GM18511 (cell line): ENCODE measurements around the gene UFSP2.
A peak's percentile ranks its signal among the peaks of the same experiment; 100 is the strongest.

Experiments
- ATAC-seq: cut with Tn5 transposase; IDR thresholded peaks from one replicate; pipeline ENCODE4 v1.9.1; 2021; ENCODE audit warnings: mild to moderate bottlenecking, moderate library complexity; ENCODE audit not compliant: unreplicated experiment

Gene UFSP2, protein sequence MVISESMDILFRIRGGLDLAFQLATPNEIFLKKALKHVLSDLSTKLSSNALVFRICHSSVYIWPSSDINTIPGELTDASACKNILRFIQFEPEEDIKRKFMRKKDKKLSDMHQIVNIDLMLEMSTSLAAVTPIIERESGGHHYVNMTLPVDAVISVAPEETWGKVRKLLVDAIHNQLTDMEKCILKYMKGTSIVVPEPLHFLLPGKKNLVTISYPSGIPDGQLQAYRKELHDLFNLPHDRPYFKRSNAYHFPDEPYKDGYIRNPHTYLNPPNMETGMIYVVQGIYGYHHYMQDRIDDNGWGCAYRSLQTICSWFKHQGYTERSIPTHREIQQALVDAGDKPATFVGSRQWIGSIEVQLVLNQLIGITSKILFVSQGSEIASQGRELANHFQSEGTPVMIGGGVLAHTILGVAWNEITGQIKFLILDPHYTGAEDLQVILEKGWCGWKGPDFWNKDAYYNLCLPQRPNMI

DNA sequence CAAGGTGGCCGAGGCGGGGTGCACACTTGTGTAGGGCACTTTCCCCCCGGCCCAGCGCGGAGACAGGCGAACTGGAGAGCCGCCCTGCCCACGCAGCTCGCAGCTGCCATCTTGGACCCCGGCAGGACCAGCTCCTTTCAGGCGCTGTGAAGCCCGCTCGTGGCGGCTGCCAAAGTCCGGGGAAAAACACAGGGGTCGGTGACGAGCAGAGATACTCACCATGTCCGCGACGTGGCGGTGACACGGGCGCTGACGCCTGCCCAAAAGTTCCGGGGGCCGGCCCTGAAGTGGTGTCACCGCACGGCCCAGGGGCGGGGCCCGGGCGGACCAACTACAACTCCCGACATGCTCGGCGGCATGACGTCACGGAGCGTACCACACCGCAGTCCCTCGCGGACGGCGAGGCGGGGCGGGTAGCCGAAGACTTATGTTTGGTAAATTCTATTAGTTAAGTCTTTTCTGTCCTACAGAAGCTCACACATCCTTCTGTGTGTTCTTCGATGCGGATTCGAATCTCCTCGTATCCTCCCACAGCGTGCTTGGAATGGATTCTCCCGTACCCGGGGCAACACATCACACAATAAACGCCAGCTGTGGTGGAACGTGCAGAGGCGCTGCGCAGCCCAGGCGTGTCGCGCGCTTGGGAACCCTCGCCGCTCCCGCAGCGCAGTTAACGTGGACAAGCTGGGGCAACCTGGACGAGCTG is at the start of gene UFSP2:
TSS of gene UFSP2 (minus strand) at position 318 of the 706 bp plus-strand sequence. CDS start at position 222, 96 bp downstream.
- ATAC-seq = peak; percentile 93

DNA sequence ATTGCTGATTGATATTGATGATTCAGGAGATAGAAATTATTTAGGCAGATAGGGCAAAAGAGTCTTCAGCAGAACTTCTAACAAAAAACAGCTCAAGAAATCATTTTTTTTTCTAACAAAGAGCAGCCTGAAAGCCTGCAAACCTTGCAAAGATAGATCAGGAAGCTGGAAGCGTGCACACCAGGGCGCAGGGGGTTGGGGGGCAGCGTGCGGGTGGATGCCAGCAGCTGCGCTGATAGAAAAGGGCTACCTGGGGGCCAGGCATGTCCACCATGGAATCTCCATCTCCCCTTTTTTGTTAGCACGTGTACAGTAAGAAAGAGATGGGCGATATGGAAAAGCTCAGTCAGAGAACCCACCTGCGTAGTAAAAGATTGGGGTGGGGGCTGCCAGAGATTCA is 47.5 kb upstream of the UFSP2 start:
- no peak for ATAC-seq

DNA sequence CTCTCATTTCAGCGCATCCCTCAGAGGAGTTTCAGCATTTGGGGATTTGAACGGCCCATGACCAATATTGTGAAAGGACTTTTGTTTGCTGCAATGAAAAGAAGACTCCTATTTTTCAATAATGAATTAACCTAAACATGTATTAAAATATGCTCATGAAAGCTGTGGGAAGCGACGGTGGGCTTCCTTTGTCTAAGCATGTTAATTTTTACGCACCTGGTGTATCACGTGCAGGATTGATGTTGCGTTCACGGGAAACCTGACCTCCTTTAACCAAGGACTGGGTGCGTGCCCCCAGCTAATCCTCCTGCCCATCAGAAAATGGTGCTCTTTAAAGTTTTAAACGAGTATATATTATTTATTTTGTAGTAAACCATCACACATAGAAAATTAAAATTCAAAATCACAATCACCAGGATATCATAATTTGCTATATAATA is 46.4 kb upstream of the UFSP2 start:
- peak; percentile 29 for ATAC-seq

DNA sequence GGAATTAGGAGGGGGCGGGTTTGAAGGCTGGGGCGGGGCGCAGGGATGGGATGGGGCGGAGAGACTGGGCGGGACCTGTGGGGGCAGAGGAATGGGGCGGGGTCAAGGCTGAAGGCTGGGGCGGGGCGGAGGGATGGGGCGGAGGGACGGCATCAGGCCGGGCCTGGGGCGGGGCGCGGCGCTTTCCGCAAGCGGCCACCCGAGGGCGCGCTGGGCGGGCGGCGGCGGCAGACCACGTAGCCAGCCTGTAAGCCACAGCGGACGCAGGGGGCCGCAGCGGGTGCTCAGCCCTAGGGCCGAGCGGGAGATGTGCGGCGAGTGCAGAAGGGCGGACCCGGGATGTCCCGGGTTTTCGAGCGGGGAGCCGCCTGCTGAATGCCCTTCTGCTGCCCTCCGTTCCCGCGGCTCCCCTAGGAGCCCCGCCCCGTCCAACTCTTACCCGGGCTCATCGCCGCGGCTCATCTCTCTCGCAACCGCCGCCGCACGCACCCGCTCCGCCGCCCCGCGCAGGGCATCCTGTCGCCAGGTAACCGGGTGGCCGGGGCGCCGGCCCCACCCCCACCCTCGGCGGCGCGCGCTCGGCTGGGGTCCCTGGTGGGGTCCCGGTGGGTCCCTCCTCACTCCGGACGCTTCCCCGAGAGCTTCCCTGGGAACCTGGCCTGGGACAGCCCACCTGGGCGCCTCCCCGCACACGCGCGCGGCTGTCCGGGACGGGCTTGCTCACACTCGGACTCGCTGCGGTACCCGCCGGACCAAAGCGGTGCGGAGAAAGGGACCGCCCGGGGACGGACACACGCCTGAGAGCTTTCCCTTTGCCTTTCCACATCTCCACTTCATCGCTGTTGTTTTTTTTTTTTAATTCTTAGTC is 45.7 kb upstream of the UFSP2 start, which contains the start of gene CCDC110:
TSS of gene CCDC110 (minus strand) at position 499 of the 868 bp plus-strand sequence. CDS start at position 449, 50 bp downstream.
- peak; percentile 91 for ATAC-seq

DNA sequence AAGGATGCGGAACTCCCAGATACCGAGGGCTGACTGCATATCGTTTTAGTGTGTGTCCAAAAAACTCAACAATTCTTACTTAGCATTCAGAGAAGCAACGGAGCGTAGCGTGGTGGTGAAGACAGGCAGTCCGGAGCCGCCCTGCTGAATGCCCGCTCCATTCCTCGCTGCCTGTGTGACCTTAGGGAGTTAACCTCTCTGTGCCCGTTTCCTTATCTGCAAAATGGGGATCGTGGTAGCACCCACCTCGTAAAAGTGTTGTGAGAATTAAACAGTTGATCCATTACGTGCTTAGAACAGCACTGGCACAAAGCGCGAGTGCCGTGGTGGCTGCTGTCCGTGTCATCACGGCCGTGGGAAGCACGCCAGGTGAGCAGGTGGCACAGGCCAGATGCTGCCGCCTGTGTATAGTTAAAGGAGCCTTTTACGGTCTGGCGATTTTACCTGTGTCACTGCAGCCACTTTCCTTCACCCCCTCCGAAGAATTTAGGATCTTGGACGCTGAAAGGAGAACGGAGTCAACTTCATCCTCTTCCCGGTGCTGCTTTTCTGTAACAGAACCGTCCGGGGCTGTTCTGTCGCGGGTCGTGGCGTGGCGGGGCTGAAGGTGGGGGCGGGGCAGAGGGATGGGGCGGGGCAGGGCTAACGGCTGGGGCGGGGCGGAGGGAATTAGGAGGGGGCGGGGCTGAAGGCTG is 44.9 kb upstream of the UFSP2 start:
- peak; percentile 16 for ATAC-seq

DNA sequence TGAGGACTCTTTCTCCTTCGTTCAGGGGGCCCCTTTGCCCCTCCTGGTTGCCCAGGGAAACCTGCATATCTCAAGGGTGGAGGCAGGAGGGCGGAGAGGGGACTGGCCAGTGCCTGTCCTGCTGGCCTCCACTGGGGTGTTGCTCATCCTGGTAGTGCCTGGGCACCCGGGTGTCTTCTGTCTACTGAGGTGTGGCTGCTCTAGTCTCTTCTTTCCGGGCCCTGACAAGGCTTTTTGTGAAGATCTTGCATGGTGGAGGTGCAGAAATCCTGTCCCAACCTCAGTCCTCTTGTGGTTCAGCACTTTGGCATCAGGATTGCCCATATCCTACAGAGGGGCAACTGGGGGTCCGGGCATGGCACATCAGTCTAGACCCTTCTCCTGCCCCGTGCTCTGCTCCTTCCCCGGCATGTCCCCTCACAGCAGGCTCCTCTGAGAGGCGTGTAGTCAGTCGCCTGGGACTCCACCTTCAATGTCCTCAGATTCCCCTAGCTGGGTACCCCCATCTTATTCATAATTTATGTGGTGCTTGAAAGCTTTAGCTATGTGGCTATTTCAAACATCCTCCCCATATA is 43.9 kb upstream of the UFSP2 start:
- ATAC-seq = no peak

DNA sequence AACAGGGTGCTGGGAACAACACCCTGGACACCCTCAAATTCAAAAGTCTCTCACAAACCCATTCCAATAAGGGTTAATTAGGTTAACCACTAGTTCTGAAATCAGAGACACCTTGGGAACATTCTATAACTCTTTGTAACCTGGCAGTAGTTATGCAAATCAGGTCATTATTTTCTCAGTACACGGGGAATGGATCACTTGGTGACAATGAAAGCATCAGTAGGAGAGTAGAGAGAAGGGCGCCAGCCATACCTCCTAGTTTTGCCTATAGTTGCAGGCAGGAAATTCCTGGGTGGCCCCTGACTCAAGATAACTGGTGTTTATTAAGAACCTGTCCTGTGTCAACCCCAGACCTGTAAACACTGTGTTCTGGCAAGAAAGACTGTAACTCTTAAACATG is 43.2 kb upstream of the UFSP2 start:
- no peak for ATAC-seq

DNA sequence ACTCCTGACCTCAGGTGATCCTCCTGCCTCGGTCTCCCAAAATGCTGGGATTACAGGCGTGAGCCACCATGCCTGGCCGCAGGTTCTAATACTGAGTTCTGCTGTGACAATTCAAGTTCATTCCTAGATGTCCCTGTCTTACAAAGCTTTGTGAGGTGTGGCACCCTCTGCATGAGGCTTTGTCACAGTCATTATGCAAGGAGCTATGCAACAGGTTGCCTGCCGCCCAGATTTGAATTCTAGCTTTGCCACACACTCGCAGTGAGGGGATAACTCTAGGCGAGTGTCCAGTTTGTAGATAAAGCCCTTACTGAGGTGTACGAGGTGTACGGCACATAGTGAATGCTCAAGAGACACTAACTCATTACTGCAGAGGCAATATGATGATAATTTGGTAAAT is 42.2 kb upstream of the UFSP2 start:
- ATAC-seq = no peak

DNA sequence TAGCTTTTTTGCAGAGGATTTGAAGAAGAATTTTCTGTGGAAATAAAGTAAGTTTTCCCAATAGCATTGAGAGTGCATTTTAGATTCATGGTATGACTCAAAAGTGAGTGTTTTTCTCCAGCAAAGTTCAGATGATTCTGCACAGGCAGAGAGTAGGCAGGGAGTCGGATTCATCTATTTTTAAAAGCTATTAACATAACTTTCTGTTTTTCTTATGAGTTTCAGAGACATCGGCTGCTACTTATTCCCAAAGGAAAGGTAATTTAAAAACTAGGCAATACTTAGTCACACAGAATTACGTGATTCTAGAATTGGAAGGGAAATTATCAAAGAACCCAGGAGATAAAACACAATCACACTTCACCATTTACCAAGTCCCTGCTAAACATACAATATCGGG is 41.3 kb upstream of the UFSP2 start:
- ATAC-seq = no peak

DNA sequence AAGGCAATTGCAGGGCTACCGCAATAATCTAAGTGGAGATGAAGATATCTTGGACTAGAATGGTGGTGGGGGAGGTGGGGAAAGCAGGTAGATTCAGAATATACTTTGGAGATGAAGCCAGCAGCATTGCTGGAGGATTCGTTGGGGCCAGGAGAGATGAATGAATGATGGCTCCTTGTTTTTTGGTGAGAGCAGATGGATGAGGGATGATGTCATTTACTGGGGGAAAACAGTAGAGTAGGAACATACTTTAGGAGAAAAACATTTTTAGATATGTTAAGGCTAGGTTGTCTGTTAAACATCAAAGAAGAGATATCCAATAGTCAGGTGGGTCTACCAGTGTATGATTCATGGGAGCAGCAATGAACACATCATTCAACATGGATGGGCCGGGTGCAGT is 39.9 kb upstream of the UFSP2 start:
- no peak for ATAC-seq

DNA sequence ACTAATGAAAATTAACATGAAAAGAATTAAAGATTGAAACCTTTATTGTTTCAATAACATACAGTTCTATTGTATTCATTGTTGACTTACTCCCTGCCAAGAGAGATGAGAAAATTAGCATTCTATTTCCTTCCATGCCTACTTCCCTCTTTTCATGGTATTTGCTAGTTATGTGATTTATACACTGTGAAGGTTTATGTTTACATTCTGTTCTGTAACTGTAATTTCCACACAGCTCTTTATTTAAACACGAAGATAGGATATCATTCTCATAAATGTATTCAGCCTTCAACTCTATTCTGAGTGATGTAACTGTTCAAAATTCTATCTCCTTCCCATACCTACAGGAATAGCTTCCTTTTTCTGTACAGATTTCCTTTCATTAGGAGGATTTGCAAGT is 39.1 kb upstream of the UFSP2 start:
- ATAC-seq = no peak

DNA sequence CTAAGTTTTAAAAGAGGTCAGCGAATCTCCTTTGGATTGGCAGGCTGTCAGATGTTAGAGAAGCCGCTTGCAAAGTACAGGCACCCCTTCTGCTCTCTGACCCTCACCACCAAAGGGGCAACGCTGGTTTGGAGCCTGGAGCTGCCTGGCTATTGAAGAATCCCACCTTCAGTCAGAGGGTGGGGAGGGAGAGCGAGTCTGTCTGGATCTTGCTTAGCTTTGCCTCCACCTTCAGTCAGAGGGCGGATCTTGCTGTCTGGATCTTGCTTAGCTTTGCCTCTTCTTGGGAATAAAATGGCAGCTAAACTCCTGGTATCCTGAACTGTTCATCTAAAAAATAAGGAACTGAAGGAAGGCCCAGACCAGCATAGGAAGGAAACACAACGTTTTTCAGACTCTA is 38.4 kb upstream of the UFSP2 start:
- no peak for ATAC-seq

DNA sequence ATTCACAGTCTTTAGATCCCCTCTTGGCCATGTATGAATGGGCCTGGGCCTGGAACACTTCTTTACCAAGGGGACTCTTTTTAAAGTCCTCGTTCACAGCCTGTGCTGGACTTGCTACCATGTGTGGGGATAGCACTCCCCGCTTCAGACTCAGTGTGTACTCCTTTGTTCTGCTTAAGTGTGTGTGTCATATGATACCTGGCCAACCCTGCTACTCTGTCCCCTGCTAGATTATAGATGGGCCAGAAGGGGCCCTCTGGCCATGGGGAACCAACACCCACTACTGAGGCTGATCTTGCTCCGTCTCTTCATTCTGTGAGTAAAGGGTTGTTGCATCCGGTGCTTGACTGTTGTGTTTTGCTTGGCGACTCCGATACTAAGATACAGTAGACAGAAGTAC is 37.8 kb upstream of the UFSP2 start:
- no peak for ATAC-seq

DNA sequence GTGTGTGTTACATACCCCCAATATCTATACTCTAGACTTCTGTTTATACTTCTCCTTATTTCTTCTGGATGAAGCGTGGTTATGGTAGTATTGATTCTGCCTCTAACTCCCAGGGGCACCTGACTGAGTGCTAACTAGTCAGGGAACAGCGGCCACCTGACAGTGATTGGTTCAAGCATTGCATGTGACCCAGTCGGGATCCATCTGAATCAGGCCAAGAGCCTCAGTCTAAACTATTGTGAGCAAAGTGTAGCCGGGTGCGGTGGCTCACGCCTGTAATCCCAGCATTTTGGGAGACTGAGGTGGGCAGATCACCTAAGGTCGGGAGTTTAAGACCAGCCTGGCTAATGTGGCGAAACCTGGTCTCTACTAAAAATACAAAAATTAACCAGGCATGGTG is 35.8 kb upstream of the UFSP2 start:
- no peak for ATAC-seq

DNA sequence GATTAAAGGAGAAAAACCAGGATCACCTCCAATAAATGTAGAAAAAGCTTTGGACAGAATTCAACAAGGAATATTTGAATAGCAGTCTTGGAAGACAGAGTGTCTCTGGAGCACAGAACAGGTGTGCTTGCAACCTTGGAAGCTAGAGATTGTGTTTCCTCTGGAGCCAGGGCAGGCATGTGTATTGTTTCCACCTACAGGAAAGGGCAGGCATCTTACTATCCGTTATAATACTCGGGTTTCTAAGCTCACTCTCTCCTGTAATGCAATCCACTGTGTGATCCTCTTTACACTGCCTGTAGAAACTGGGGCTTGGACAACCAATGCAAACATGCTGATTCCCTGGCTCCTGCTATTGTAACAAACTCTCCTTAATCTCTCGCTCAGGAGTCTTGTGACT is 31.4 kb upstream of the UFSP2 start:
- no peak for ATAC-seq

DNA sequence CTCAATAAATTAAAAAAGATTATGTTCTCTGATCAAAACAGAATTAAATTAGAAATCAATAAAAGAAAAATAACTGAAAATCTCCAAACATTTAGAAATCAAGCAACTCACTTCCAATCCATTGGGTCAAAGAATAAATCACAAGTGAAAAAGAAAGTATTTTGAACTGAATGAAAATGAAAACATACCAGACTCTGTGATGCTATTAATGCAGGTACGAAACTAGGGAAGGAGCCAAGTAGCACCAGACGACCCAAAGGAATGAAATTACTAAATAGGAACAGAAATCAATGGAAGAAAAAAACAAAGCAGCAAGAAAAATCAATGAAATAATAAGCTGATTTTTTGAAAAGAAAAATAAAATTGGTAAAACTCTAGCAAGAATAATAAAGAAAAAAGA is 30.4 kb upstream of the UFSP2 start:
- no peak for ATAC-seq

DNA sequence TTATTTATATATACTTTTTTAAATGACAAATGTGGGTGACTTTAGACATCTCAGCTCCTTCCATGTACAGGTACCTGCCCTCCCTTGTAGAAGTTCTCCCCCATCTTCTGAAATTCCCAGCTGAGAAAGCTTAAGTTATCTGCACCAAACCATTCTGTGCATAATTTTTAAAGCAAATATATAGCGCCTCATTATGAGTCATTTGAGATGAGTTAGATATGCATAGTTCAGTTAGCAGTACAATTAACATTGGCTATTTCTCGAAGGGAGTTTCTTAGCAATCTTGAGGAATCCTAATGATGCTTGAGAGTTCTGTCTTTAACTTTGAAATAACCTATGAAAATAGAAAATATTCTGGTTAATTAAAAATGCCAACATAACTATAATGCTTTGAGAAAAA is 19.4 kb upstream of the UFSP2 start:
- no peak for ATAC-seq

DNA sequence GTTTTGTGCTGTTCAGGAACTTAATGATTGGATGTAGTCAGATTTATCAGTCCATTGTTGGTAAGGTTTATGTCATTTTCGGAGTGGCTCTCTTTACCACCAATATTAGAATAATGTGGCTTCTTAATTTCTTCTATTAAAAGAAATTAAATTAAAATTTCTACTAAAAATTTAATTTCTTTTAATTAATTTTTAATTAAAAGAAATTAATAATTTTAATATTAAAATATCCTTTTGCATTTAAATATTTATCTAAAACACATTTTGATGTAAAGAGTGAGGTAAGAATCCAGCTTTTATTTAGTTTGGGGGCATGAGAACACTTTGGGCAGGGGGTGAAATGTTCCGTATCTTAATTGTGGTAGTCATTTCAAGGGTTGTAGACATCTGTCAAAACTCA is 15.7 kb upstream of the UFSP2 start:
- no peak for ATAC-seq

DNA sequence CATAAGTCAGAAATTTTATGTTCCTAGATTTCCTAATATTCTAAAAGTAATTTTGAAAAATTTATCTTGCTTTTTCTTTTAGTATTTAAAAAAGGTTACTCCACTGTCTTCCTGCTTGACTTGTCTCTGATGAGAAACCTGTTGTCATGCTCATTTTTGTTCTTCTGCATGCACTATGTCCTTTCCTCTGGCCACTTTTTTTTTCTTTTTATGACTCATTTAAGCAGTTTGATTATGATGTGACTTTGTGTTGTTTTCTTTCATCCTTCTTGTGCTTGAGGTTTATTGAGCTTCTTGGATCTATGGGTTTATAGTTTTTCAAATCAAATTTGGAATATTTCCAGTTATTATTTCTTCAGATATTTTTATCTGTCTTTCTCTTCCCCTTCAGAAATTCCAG is 12.0 kb upstream of the UFSP2 start:
- ATAC-seq = peak; percentile 63

DNA sequence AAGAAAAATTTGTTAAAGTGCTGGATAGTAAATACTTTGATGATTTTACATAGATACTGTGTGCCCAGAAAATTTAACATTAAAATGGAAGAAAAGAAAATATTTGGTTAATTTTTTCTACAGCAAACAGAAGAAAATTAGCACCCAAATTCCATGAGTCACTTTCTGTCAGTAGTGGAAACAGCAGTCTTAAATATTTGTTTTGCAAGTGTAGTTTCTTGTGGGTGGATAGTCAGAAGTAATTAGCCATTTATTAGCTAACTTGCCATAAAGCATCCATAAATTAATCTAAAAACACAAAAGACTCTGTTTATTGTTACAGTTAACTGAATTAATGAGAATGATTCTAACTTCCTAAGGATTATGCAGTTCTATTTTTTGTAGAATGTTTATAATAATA is 9.7 kb upstream of the UFSP2 start:
- no peak for ATAC-seq
